ENCODE measurements around the gene FCRL1. TPM values are rescaled to one million over a fixed set of nuclear protein-coding genes. Genes with fewer than 3 reads are reported as not detected.

FCRL1 gene
- total and polyA plus RNA-seq, 2 donors (not counting 3 experiments of a cell fraction or from before 2014, with no cell fraction given), result not detected

GRCh38 chr1:157784801-157785200 lies 35.1 kb downstream of the FCRL1 start:
- FAIRE-seq (no peak), DNase-seq (ENCODE audit: low read depth, low spot score) (no peak)
- no peaks in the 10 kb centered on the region for H3K36me3 ChIP-seq (ENCODE audit: control insufficient read depth in 2 of 2, extremely low read depth in 1 of 2, insufficient read depth in 2 of 2, low read length in 2 of 2)
- no peak overlapping the region for H3K4me3 ChIP-seq (replicated peaks in 1 of 3; ENCODE audit: insufficient read depth in 1 of 3, low read depth in 1 of 3, low read length in 3 of 3)
- no TSS peak for BruUV-seq (replicated peaks)
- H3K27ac ChIP-seq (ENCODE audit: insufficient read depth, low read depth, low read length), result no peak overlapping the region
- H3K9me3 ChIP-seq (replicated peaks; ENCODE audit: control insufficient read depth, insufficient read depth, low read length), result no peaks in the 10 kb centered on the region
- H2AFZ ChIP-seq (ENCODE audit: low read depth, low read length), result no peak overlapping the region
- dilution Hi-C loops (cut with MboI; ENCODE audit: extremely low pct_ligation_motif_present, low sequenced_read_pairs), result no loop called here
- H3K4me1 ChIP-seq (ENCODE audit: control insufficient read depth, extremely low read depth, insufficient read depth, low read length), result no peaks in the 10 kb centered on the region
- ChIA-PET CTCF (no interaction called here), POLR2A (no interaction called here)
- H4K20me1 ChIP-seq (replicated peaks; ENCODE audit: control insufficient read depth, extremely low read depth, insufficient read depth, low read length), result no peaks in the 10 kb centered on the region
- no peak overlapping the region for H3K9ac ChIP-seq (replicated peaks; ENCODE audit: extremely low read depth, insufficient read depth, low read length)
- H3K9me1 ChIP-seq (replicated peaks; ENCODE audit: control insufficient read depth, extremely low read depth, insufficient read depth, low read length), result no peaks in the 10 kb centered on the region
- intact Hi-C loops (cut with micrococcal nuclease), result no loop called here
- TF ChIP-seq FOS (IDR thresholded peaks at IDR 0.05; ENCODE audit: borderline replicate concordance, insufficient read depth, low read length) (no peak), MYC (IDR thresholded peaks at IDR 0.05; ENCODE audit: low read depth, low read length) (no peak), POLR2A (IDR thresholded peaks at IDR 0.05; ENCODE audit: low read depth, low read length) (no peak), JUN (IDR thresholded peaks at IDR 0.05; ENCODE audit: borderline replicate concordance, insufficient read depth, insufficient read length, low read depth) (no peak), MAX (IDR thresholded peaks at IDR 0.05; ENCODE audit: insufficient read depth, insufficient read length) (no peak), POLR2AphosphoS5 (IDR thresholded peaks at IDR 0.05; ENCODE audit: insufficient read depth, low read depth, low read length) (no peak), CTCF (IDR thresholded peaks at IDR 0.05; ENCODE audit: extremely low read depth in 1 of 2, insufficient read depth in 1 of 2, low read depth in 1 of 2, low read length in 2 of 2) (no peak), EZH2 (IDR thresholded peaks at IDR 0.05; ENCODE audit: borderline replicate concordance, low read depth, low read length, severe bottlenecking) (no peak)
- no peak overlapping the region for H3K4me2 ChIP-seq (ENCODE audit: insufficient read depth, low read length)
- no peaks in the 10 kb centered on the region for H3K79me2 ChIP-seq (ENCODE audit: control insufficient read depth, insufficient read depth, low read length)
- H3K27me3 ChIP-seq (ENCODE audit: control insufficient read depth in 2 of 2, insufficient read depth in 2 of 2, low read length in 2 of 2), result no peaks in the 10 kb centered on the region
